Neuronal stem cell (in vitro differentiated cells): ENCODE data around the gene THAP4.

Source experiments
- DNase-seq: peaks from one replicate; pipeline ENCODE4 v3.0.0-alpha.2; 2013; ENCODE audit warnings: low spot score
- H2AFZ ChIP-seq: one replicate; pipeline ENCODE4 v1.6.1; 2013; ENCODE audit warnings: mild to moderate bottlenecking, low read length, inconsistent platforms
- H2AK5ac ChIP-seq: 2 replicates; pipeline ENCODE4 v1.6.1; 2013; ENCODE audit warnings: low read depth, mild to moderate bottlenecking, inconsistent platforms, low read length, moderate library complexity, mixed read lengths
- H2BK120ac ChIP-seq: 2 replicates; pipeline ENCODE4 v1.6.1; 2013; ENCODE audit warnings: low read depth, mild to moderate bottlenecking, inconsistent platforms, low read length, moderate library complexity, mixed read lengths
- H2BK12ac ChIP-seq: one replicate; pipeline ENCODE4 v1.6.1; 2013; ENCODE audit warnings: low read length, inconsistent platforms
- H2BK15ac ChIP-seq: 2 replicates; pipeline ENCODE4 v1.6.1; 2013; ENCODE audit warnings: mild to moderate bottlenecking, low read length, inconsistent platforms, mixed read lengths
- H2BK5ac ChIP-seq: one replicate; pipeline ENCODE4 v1.6.1; 2013; ENCODE audit warnings: inconsistent platforms, mild to moderate bottlenecking, low read length, moderate library complexity
- H3K14ac ChIP-seq: one replicate; pipeline ENCODE4 v1.6.1; 2013; ENCODE audit warnings: low read length, inconsistent platforms
- H3K18ac ChIP-seq: 2 replicates; pipeline ENCODE4 v1.6.1; 2013; ENCODE audit warnings: low read length, inconsistent platforms
- H3K23ac ChIP-seq: 2 replicates; pipeline ENCODE4 v1.6.1; 2013; ENCODE audit warnings: low read depth, mild to moderate bottlenecking, mixed read lengths, low read length, inconsistent platforms; ENCODE audit not compliant: poor library complexity
- H3K27ac ChIP-seq: replicated peaks from 3 replicates; pipeline ENCODE4 v1.5.1; 2013; ENCODE audit warnings: low read length, inconsistent platforms
- H3K27me3 ChIP-seq, 3 experiments: 2 replicates each; pipeline ENCODE4 v1.6.1; 2013; ENCODE audit warnings: low read length in 3 of 3, mild to moderate bottlenecking in 2 of 3, inconsistent platforms in 1 of 3, low read depth in 1 of 3, mixed read lengths in 1 of 3, moderate library complexity in 1 of 3; ENCODE audit not compliant: control insufficient read depth in 3 of 3, insufficient read depth in 3 of 3
- H3K36me3 ChIP-seq, 2 donors: replicated peaks in 1 of 2; 2 replicates each; pipeline ENCODE4 v1.6.1; 2013; ENCODE audit warnings: low read length in 2 of 2; ENCODE audit not compliant: control insufficient read depth in 2 of 2, insufficient read depth in 2 of 2
- H3K4ac ChIP-seq: 2 replicates; pipeline ENCODE4 v1.6.1; 2013; ENCODE audit warnings: inconsistent platforms, mild to moderate bottlenecking, low read length, moderate library complexity
- H3K4me1 ChIP-seq, 2 donors: 1 replicate in 1 of 2; 2 replicates in 1 of 2; pipeline ENCODE4 v1.6.1; 2013; ENCODE audit warnings: low read length in 2 of 2, low read depth in 1 of 2; ENCODE audit not compliant: control insufficient read depth in 2 of 2, insufficient read depth in 1 of 2
- H3K4me2 ChIP-seq: one replicate; pipeline ENCODE4 v1.6.1; 2013; ENCODE audit warnings: mild to moderate bottlenecking, low read length, inconsistent platforms; ENCODE audit not compliant: insufficient read depth, poor library complexity, severe bottlenecking
- H3K4me3 ChIP-seq, 2 donors: 2 replicates each; pipeline ENCODE4 v1.5.1; 2013; ENCODE audit warnings: low read length in 2 of 2, mild to moderate bottlenecking in 2 of 2, inconsistent platforms in 1 of 2, moderate library complexity in 1 of 2
- H3K79me1 ChIP-seq: one replicate; pipeline ENCODE4 v1.6.1; 2013; ENCODE audit warnings: low read depth, mild to moderate bottlenecking, inconsistent platforms, low read length, moderate library complexity
- H3K9ac ChIP-seq: one replicate; pipeline ENCODE4 v1.6.1; 2013; ENCODE audit warnings: mild to moderate bottlenecking, low read depth, low read length, inconsistent platforms; ENCODE audit not compliant: poor library complexity
- H3K9me3 ChIP-seq, 2 donors: replicated peaks in 1 of 2; 2 replicates each; pipeline versions ENCODE3 to v1.6.1; 2013; ENCODE audit warnings: low read length in 2 of 2, mild to moderate bottlenecking in 2 of 2, inconsistent platforms in 1 of 2, low read depth in 1 of 2, mixed read lengths in 1 of 2, moderate library complexity in 1 of 2; ENCODE audit not compliant: control insufficient read depth in 2 of 2, insufficient read depth in 1 of 2
- H4K8ac ChIP-seq: one replicate; pipeline ENCODE4 v1.6.1; 2013; ENCODE audit warnings: low read depth, mild to moderate bottlenecking, inconsistent platforms, low read length, moderate library complexity
- H4K91ac ChIP-seq: one replicate; pipeline ENCODE4 v1.6.1; 2013; ENCODE audit warnings: low read length, low read depth, mild to moderate bottlenecking, inconsistent platforms; ENCODE audit not compliant: poor library complexity
- WGBS, 2 donors: extraction: QIAGEN DNeasy Blood & Tissue Kit; methylation state at CpG; one replicate each; pipeline ENCODE4 v1.1.7; 2013; ENCODE audit warnings: missing lambda C conversion rate in 2 of 2, mixed read lengths in 1 of 2; ENCODE audit not compliant: insufficient read length in 2 of 2, insufficient replicate concordance in 1 of 2; ENCODE audit errors: extremely low coverage in 2 of 2; 5-methylcytosine and 5-hydroxymethylcytosine counted together

The THAP4 gene

GRCh38 chr2:241571821-241572620 is 64.9 kb downstream of the THAP4 start:
- no peak overlapping the region for H2BK5ac ChIP-seq
- H3K4me3 ChIP-seq = no peak overlapping the region
- peaks cover 0 to 12% (median 0%) of the 10 kb centered on the region in 3 experiments for H3K27me3 ChIP-seq
- H4K8ac ChIP-seq = peak overlapping the region; percentile 82
- H3K4me1 ChIP-seq = peaks cover 0 to 3% of the 10 kb centered on the region in 2 donors
- H3K14ac ChIP-seq = no peak overlapping the region
- no peaks in the 10 kb centered on the region for H3K36me3 ChIP-seq
- H3K4ac ChIP-seq = no peak overlapping the region
- H2BK12ac ChIP-seq = no peak overlapping the region
- no peak for DNase-seq
- peak overlapping the region; percentile 57 for H3K18ac ChIP-seq
- H3K23ac ChIP-seq = peak overlapping the region; percentile 43
- H3K79me1 ChIP-seq = no peaks in the 10 kb centered on the region
- H3K9me3 ChIP-seq = peaks cover 0 to 4% of the 10 kb centered on the region in 2 donors
- no peak overlapping the region for H2BK120ac ChIP-seq
- H3K4me2 ChIP-seq = no peak overlapping the region
- no peak overlapping the region for H3K27ac ChIP-seq
- WGBS, 2 donors = no CpG with 5 or more reads among the region's 27 CpGs
- H2BK15ac ChIP-seq = no peak overlapping the region
- H2AFZ ChIP-seq = no peak overlapping the region
- no peak overlapping the region for H4K91ac ChIP-seq
- H2AK5ac ChIP-seq = peak overlapping the region; percentile 37
- H3K9ac ChIP-seq = peak overlapping the region; percentile 60

- H3K4me1 ChIP-seq = peaks cover 0 to 3% of the 10 kb centered on the region in 2 donors
- H3K4me2 ChIP-seq = no peak overlapping the region
- H2BK5ac ChIP-seq = no peak overlapping the region
- no CpG with 5 or more reads among the region's 23 CpGs for WGBS, 2 donors
- H3K36me3 ChIP-seq = no peaks in the 10 kb centered on the region
- H2BK12ac ChIP-seq = no peak overlapping the region
- no peak overlapping the region for H3K27ac ChIP-seq
- H3K4ac ChIP-seq = no peak overlapping the region
- H3K9me3 ChIP-seq = no peaks in the 10 kb centered on the region
- peak overlapping the region; percentile 8 for H3K18ac ChIP-seq
- H4K8ac ChIP-seq = no peak overlapping the region
- no peak overlapping the region for H2AFZ ChIP-seq
- H3K27me3 ChIP-seq = peaks cover 0 to 12% (median 0%) of the 10 kb centered on the region in 3 experiments
- no peak for DNase-seq
- peak overlapping the region; percentile 37 for H2AK5ac ChIP-seq
- H3K79me1 ChIP-seq = no peaks in the 10 kb centered on the region
- H3K14ac ChIP-seq = no peak overlapping the region
- no peak overlapping the region for H2BK120ac ChIP-seq
- H2BK15ac ChIP-seq = no peak overlapping the region
- peak overlapping the region in 1 of 2 donors; percentile 37 for H3K4me3 ChIP-seq
- no peak overlapping the region for H3K23ac ChIP-seq
- H4K91ac ChIP-seq = no peak overlapping the region
- no peak overlapping the region for H3K9ac ChIP-seq
Observed at GRCh38 chr2:241570961-241571581, 65.9 kb downstream of the THAP4 start.

- Histone ChIP-seq H3K23ac (peak overlapping the region; percentile 80), H3K27me3 (peaks cover 0 to 12% (median 0%) of the 10 kb centered on the region in 3 experiments), H3K9ac (peak overlapping the region; percentile 84), H2BK15ac (no peak overlapping the region), H2AK5ac (no peak overlapping the region), H3K4me3 (peak overlapping the region in 1 of 2 donors; percentile 30), H4K8ac (no peak overlapping the region), H3K9me3 (no peaks in the 10 kb centered on the region), H2AFZ (no peak overlapping the region), H2BK12ac (peak overlapping the region; percentile 58), H3K18ac (peak overlapping the region; percentile 71), H3K4me1 (peaks cover 2 to 4% of the 10 kb centered on the region in 2 donors), H3K4me2 (peak overlapping the region; percentile 18), H3K79me1 (peaks cover 3% of the 10 kb centered on the region), H4K91ac (no peak overlapping the region), H3K36me3 (no peaks in the 10 kb centered on the region), H2BK5ac (no peak overlapping the region), H3K27ac (no peak overlapping the region), H3K4ac (peak overlapping the region; percentile 84), H3K14ac (peak overlapping the region; percentile 89), H2BK120ac (no peak overlapping the region)
- no peak for DNase-seq
- WGBS, 2 donors = no CpG with 5 or more reads among the region's 23 CpGs
Observed at GRCh38 chr2:241569831-241570281, 67.1 kb downstream of the THAP4 start.

GRCh38 chr2:241568726-241569125 is 68.2 kb downstream of the THAP4 start:
- H3K27ac ChIP-seq = no peak overlapping the region

More at GRCh38 chr2:241568726-241569125, 68.2 kb downstream of the THAP4 start:
- peaks cover 2 to 4% of the 10 kb centered on the region in 2 donors for H3K4me1 ChIP-seq
- H2AFZ ChIP-seq = no peak overlapping the region
- H3K14ac ChIP-seq = no peak overlapping the region
- no peak overlapping the region for H2BK12ac ChIP-seq
- H3K18ac ChIP-seq = peak overlapping the region; percentile 17
- H3K9me3 ChIP-seq = no peaks in the 10 kb centered on the region
- no CpG with 5 or more reads among the region's 4 CpGs for WGBS, 2 donors
- H3K79me1 ChIP-seq = peaks cover 8% of the 10 kb centered on the region
- H2BK120ac ChIP-seq = no peak overlapping the region
- peaks cover 0 to 12% (median 0%) of the 10 kb centered on the region in 3 experiments for H3K27me3 ChIP-seq
- no peak overlapping the region for H3K9ac ChIP-seq
- H2BK15ac ChIP-seq = no peak overlapping the region
- no peak for DNase-seq
- no peak overlapping the region for H3K4me2 ChIP-seq
- H4K8ac ChIP-seq = no peak overlapping the region
- H2BK5ac ChIP-seq = no peak overlapping the region
- H3K36me3 ChIP-seq = no peaks in the 10 kb centered on the region
- H4K91ac ChIP-seq = no peak overlapping the region
- no peak overlapping the region for H3K4me3 ChIP-seq
- no peak overlapping the region for H3K4ac ChIP-seq
- H2AK5ac ChIP-seq = no peak overlapping the region
- no peak overlapping the region for H3K23ac ChIP-seq
